Endothelial cell of umbilical vein (primary cell): ENCODE measurements around the gene BUB1. TPM values are rescaled to one million over a fixed set of nuclear protein-coding genes. Genes with fewer than 3 reads are reported as not detected.
"Not testable (repeated sequence)": the region's sequence is repeated elsewhere in the genome, so short reads cannot be mapped to it uniquely, and the experiment has no call there.

ENCODE experiments used
- BruUV-seq: library from RNA; stranded (reverse); fragments of 400-500 nt; replicated peaks from 2 replicates; lab custom pipeline; 2021; lab: Mats Ljungman, UMichigan
- CTCF ChIA-PET: fragments of 300-600, 350-600 bp; sonication (Branson Sonifier 250); formaldehyde crosslinking; loops from one replicate; lab custom pipeline; 2021; ENCODE audit warnings: antibody characterized with exemption, inconsistent platforms; lab: Charles Lee
- POLR2A ChIA-PET: fragments of 300-600, 350-600 bp; sonication (Branson Sonifier 250); formaldehyde crosslinking; loops from one replicate; lab custom pipeline; 2021; ENCODE audit warnings: antibody characterized with exemption, inconsistent platforms; lab: Charles Lee
- DNase-seq: peaks from one replicate; pipeline ENCODE4 v3.0.0-alpha.2; 2011; ENCODE audit warnings: low read depth, low spot score
- FAIRE-seq: peaks from 2 replicates; lab custom pipeline; 2011; peaks lifted over from hg19 to GRCh38; lab: Jason Lieb, UNC
- H2AFZ ChIP-seq: 2 replicates; pipeline ENCODE4 v1.6.0; 2012; ENCODE audit warnings: low read depth, low read length, control low read depth, inconsistent platforms
- H3K27ac ChIP-seq: 2 replicates; pipeline ENCODE4 v1.5.1; 2011; ENCODE audit warnings: low read depth, mild to moderate bottlenecking, control low read depth, low read length, moderate library complexity; ENCODE audit not compliant: insufficient read depth
- H3K27me3 ChIP-seq, 2 experiments: 2 replicates each; pipeline versions ENCODE4 v1.6.0 to v1.6.1; 2011; ENCODE audit warnings: low read length in 2 of 2, mixed read lengths in 1 of 2; ENCODE audit not compliant: control insufficient read depth in 2 of 2, insufficient read depth in 2 of 2
- H3K36me3 ChIP-seq, 2 experiments: 2 replicates in 1 of 2; 3 replicates in 1 of 2; pipeline ENCODE4 v1.5.1; 2011; ENCODE audit warnings: low read length in 2 of 2, mild to moderate bottlenecking in 1 of 2, moderate library complexity in 1 of 2; ENCODE audit not compliant: control insufficient read depth in 2 of 2, insufficient read depth in 2 of 2; ENCODE audit errors: extremely low read depth in 1 of 2
- H3K4me1 ChIP-seq: 3 replicates; pipeline ENCODE4 v1.5.1; 2011; ENCODE audit warnings: mild to moderate bottlenecking, low read length; ENCODE audit not compliant: control insufficient read depth, insufficient read depth; ENCODE audit errors: extremely low read depth
- H3K4me2 ChIP-seq: 2 replicates; pipeline ENCODE4 v1.6.1; 2011; ENCODE audit warnings: low read length, control low read depth, mixed read lengths; ENCODE audit not compliant: insufficient read depth
- H3K4me3 ChIP-seq, 3 experiments: fragments of 200-600 bp in 1 of 3; sonication (generic), shearing (Covaris generic) in 1 of 3; replicated peaks in 1 of 3; 2 replicates each; pipeline ENCODE4 v1.5.1; 2011 to 2016; ENCODE audit warnings: control low read depth in 3 of 3, low read length in 3 of 3, mild to moderate bottlenecking in 2 of 3, inconsistent platforms in 1 of 3, low read depth in 1 of 3, moderate library complexity in 1 of 3; ENCODE audit not compliant: insufficient read depth in 1 of 3
- H3K79me2 ChIP-seq: 2 replicates; pipeline ENCODE4 v1.6.0; 2012; ENCODE audit warnings: low read length, inconsistent platforms; ENCODE audit not compliant: control insufficient read depth, insufficient read depth
- H3K9ac ChIP-seq: replicated peaks from 2 replicates; pipeline ENCODE3; 2011; ENCODE audit warnings: low read length, control low read depth; ENCODE audit not compliant: insufficient read depth; ENCODE audit errors: extremely low read depth
- H3K9me1 ChIP-seq: replicated peaks from 3 replicates; pipeline ENCODE4 v1.6.0; 2011; ENCODE audit warnings: mild to moderate bottlenecking, low read length; ENCODE audit not compliant: control insufficient read depth, insufficient read depth; ENCODE audit errors: extremely low read depth
- H3K9me3 ChIP-seq: replicated peaks from 2 replicates; pipeline ENCODE4 v1.5.1; 2012; ENCODE audit warnings: low read length, inconsistent platforms; ENCODE audit not compliant: control insufficient read depth, insufficient read depth
- H4K20me1 ChIP-seq: replicated peaks from 2 replicates; pipeline ENCODE3; 2011; ENCODE audit warnings: mild to moderate bottlenecking, low read length; ENCODE audit not compliant: control insufficient read depth, insufficient read depth; ENCODE audit errors: extremely low read depth
- dilution Hi-C: fragments of 300-500 bp; cut with MboI; formaldehyde crosslinking; loops from one replicate; pipeline ENCODE4 v1.15.0; 2019; ENCODE audit warnings: low sequenced_read_pairs; ENCODE audit not compliant: extremely low pct_ligation_motif_present
- intact Hi-C: fragments of 100-400 bp; cut with micrococcal nuclease; formaldehyde crosslinking; loops from one replicate; pipeline ENCODE4 v1.10.0; 2022
- polyA plus RNA-seq, 4 experiments: library from polyadenylated mRNA; depleted of rRNA in 3 of 4; stranded (reverse) in 3 of 4; unstranded in 1 of 4; fragments of >200 nt; gene quantifications; 2 replicates each; pipeline versions ENCODE4 v1.2.1 to v1.2.3, GENCODE V29; 2011 to 2012; ENCODE audit warnings: missing spikeins in 1 of 4
- total RNA-seq: library from RNA; stranded (reverse); gene quantifications from 2 replicates; pipeline ENCODE4 v1.2.3, GENCODE V29; 2021

The BUB1 gene
- total and polyA plus RNA-seq, 2 donors (not counting 3 experiments of a cell fraction or from before 2014, with no cell fraction given), result 16.1 to 66.4 TPM

- H3K79me2 ChIP-seq, CTCF ChIA-PET, H2AFZ ChIP-seq, H3K9me1 ChIP-seq, dilution Hi-C loops, H3K9me3 ChIP-seq, H4K20me1 ChIP-seq, H3K4me1 ChIP-seq, H3K9ac ChIP-seq, H3K36me3 ChIP-seq, POLR2A ChIA-PET, H3K4me2 ChIP-seq, H3K27ac ChIP-seq, intact Hi-C loops, H3K27me3 ChIP-seq, BruUV-seq, FAIRE-seq, H3K4me3 ChIP-seq, DNase-seq: not testable (repeated sequence)
These were observed 58.4 kb downstream of the BUB1 start for GRCh38 chr2:110619326-110619939.

DNA sequence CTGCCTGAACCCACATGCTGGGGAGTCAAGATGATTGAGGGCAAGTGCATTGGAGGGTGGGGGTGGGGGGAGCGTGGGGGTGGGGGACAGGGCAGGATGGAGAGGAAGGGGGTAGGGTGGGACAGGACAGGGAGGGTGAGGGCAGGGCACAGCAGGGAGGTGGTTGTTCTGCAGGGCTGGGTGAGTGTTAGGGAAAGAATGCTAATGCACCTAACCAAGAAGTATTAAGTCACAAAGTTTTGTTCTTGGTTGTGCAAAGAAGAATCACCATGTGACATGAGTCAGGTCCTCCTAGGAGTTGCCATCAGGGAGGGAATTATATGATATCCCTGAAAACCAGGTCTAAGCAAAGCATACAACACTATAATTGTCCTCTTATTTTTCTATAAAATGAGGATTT, 63.9 kb downstream of the BUB1 start:
- dilution Hi-C loops, H3K36me3 ChIP-seq, CTCF ChIA-PET: not testable (repeated sequence)

DNA sequence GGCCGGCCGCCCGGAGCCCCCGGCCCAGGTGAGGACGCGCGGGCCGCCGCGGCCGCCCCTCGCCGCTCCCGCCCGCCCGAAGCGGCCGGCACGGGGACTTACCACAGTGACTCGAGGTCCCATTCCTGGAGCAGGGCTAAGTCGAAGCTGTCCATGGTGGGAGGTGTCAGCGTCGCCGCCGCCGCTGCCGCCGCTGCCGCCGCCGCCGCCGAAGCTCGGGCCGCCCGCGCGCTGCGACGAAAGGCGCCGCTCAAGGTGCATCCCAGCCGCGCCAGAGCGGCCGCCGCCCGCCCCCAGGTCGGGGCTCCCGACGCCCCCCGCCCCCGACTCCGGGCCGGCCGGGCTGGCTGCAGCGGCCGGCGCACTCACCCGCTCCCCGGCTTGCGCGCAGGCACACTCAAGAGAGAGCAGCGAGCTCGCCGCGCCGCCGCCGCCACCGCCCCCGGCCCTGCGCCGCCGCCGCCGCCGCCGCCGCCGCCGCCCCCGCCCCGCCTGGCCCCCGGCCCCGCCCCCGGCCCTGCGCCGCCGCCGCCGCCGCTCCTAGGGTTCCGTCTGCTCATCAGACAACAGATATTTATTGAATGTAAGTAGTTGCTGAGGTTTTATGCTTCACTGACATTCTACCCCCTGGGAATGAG, 67.1 kb downstream of the BUB1 start:
- POLR2A ChIA-PET, H3K27ac ChIP-seq, H3K27me3 ChIP-seq, H3K9ac ChIP-seq, CTCF ChIA-PET, H2AFZ ChIP-seq, FAIRE-seq, H3K9me3 ChIP-seq, H3K4me2 ChIP-seq, H4K20me1 ChIP-seq, BruUV-seq, H3K79me2 ChIP-seq, H3K9me1 ChIP-seq, H3K4me1 ChIP-seq, dilution Hi-C loops, H3K4me3 ChIP-seq, H3K36me3 ChIP-seq, DNase-seq, intact Hi-C loops: not testable (repeated sequence)

More for the DNA sequence above, 63.9 kb downstream of the BUB1 start:
- H3K4me1 ChIP-seq, H3K9me3 ChIP-seq, H3K4me3 ChIP-seq, DNase-seq, H3K27me3 ChIP-seq, H3K79me2 ChIP-seq, H3K9ac ChIP-seq, POLR2A ChIA-PET, H4K20me1 ChIP-seq, intact Hi-C loops, H3K9me1 ChIP-seq, H3K4me2 ChIP-seq, H3K27ac ChIP-seq, H2AFZ ChIP-seq, BruUV-seq, FAIRE-seq: not testable (repeated sequence)

DNA sequence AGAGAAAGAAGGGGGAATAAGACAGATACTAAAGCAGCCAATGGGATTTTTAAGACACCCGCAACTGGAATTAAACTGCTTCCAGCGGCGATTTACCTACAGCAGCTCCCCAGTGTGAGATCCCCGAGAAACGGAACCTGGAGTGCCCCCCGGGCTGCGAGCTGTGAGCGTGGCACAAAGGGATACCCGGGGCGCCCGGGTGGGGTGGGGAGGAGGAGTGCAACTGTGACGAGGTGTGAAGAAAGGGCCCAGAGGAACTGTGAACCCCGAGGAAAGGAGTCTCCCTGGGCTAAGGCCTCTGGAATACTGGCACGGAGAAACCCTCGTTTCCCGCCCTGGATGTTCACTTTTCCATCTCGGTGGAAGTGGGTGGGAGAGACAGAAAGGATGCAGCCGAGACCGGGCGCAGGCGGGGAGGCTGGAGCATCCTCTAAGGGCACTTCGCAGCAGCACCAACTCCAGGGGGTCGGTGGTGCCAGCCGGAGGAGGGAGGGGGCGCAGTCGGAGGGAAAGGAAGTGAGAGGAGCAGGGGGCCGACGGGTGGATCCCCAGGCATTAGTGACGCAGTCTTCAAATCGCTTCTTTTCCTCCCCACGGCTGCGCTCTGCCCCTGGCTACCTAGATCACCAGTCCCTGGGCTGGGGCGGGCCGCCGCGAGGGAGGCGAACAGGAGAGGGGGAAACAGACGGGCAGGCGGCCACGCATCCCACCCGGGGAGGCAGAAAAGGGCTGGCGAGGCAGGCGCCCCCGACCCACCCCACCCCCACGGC, 67.8 kb downstream of the BUB1 start:
- dilution Hi-C loops, H3K79me2 ChIP-seq, DNase-seq, H3K4me3 ChIP-seq, H3K9me1 ChIP-seq, H3K9ac ChIP-seq, H3K9me3 ChIP-seq, H3K4me1 ChIP-seq, intact Hi-C loops, FAIRE-seq, BruUV-seq, POLR2A ChIA-PET, H4K20me1 ChIP-seq, CTCF ChIA-PET, H3K27ac ChIP-seq, H3K4me2 ChIP-seq, H3K27me3 ChIP-seq, H2AFZ ChIP-seq, H3K36me3 ChIP-seq: not testable (repeated sequence)
